ENCODE measurements around the gene LSM14A.

Gene LSM14A

GRCh38 chr19:34189199-34189916, 17.1 kb downstream of the LSM14A start:
- no peaks in the 10 kb centered on the region for H3K27me3 ChIP-seq (ENCODE audit: insufficient read depth, low read depth)
- H3K4me2 ChIP-seq = no peak overlapping the region
- H3K79me2 ChIP-seq (ENCODE audit: insufficient read depth, low read depth) = peaks cover 93% of the 10 kb centered on the region
- H3K9ac ChIP-seq = no peak overlapping the region
- no peak overlapping the region for H3K4me3 ChIP-seq (IDR thresholded peaks at IDR 0.05; ENCODE audit: insufficient read depth, low read depth, low read length)
- no peaks in the 10 kb centered on the region; the same call in 1 of the 2 replicates for H3K36me3 ChIP-seq (ENCODE audit: insufficient read depth)
- peaks cover 78% of the 10 kb centered on the region for H4K20me1 ChIP-seq (ENCODE audit: insufficient read depth)
- TF ChIP-seq CTCF (conservative IDR thresholded peaks at IDR 0.05; ENCODE audit: low read depth, low read length) = no peak
- H3K27ac ChIP-seq = no peak overlapping the region
- H2AFZ ChIP-seq (ENCODE audit: low read depth) = no peak overlapping the region
- H3K4me1 ChIP-seq (ENCODE audit: low read depth, poor library complexity, severe bottlenecking) = peaks cover 30% of the 10 kb centered on the region

GRCh38 chr19:34189917-34190425, 17.7 kb downstream of the LSM14A start:
- Histone ChIP-seq H3K4me3 (IDR thresholded peaks at IDR 0.05; ENCODE audit: insufficient read depth, low read depth, low read length) (no peak overlapping the region), H3K27me3 (ENCODE audit: insufficient read depth, low read depth) (no peaks in the 10 kb centered on the region), H3K79me2 (ENCODE audit: insufficient read depth, low read depth) (peaks cover 87% of the 10 kb centered on the region), H3K4me2 (no peak overlapping the region), H3K9ac (no peak overlapping the region), H3K27ac (no peak overlapping the region), H3K4me1 (ENCODE audit: low read depth, poor library complexity, severe bottlenecking) (peaks cover 24% of the 10 kb centered on the region), H2AFZ (ENCODE audit: low read depth) (no peak overlapping the region), H4K20me1 (ENCODE audit: insufficient read depth) (peaks cover 72% of the 10 kb centered on the region), H3K36me3 (ENCODE audit: insufficient read depth) (no peaks in the 10 kb centered on the region; the same call in 1 of the 2 replicates)
- TF ChIP-seq CTCF (conservative IDR thresholded peaks at IDR 0.05; ENCODE audit: low read depth, low read length) = no peak

GRCh38 chr19:34191355-34191962, 19.2 kb downstream of the LSM14A start:
- no peak for TF ChIP-seq CTCF (conservative IDR thresholded peaks at IDR 0.05; ENCODE audit: low read depth, low read length)
- H4K20me1 ChIP-seq (ENCODE audit: insufficient read depth) = peaks cover 57% of the 10 kb centered on the region

GRCh38 chr19:34193439-34193838, 21.1 kb downstream of the LSM14A start:
- Histone ChIP-seq H3K4me1 (ENCODE audit: low read depth, poor library complexity, severe bottlenecking) (peaks cover 15% of the 10 kb centered on the region), H4K20me1 (ENCODE audit: insufficient read depth) (peaks cover 42% of the 10 kb centered on the region), H3K4me2 (no peak overlapping the region), H3K36me3 (ENCODE audit: insufficient read depth) (peaks cover 11% of the 10 kb centered on the region; the same call in 1 of the 2 replicates), H2AFZ (ENCODE audit: low read depth) (no peak overlapping the region), H3K27ac (no peak overlapping the region), H3K4me3 (IDR thresholded peaks at IDR 0.05; ENCODE audit: insufficient read depth, low read depth, low read length) (no peak overlapping the region), H3K9ac (no peak overlapping the region), H3K79me2 (ENCODE audit: insufficient read depth, low read depth) (peaks cover 60% of the 10 kb centered on the region), H3K27me3 (ENCODE audit: insufficient read depth, low read depth) (no peaks in the 10 kb centered on the region)
- TF ChIP-seq CTCF (conservative IDR thresholded peaks at IDR 0.05; ENCODE audit: low read depth, low read length) = no peak

More at GRCh38 chr19:34191355-34191962, 19.2 kb downstream of the LSM14A start:
- Histone ChIP-seq H3K4me1 (ENCODE audit: low read depth, poor library complexity, severe bottlenecking) (peaks cover 15% of the 10 kb centered on the region), H3K27me3 (ENCODE audit: insufficient read depth, low read depth) (no peaks in the 10 kb centered on the region), H3K4me3 (IDR thresholded peaks at IDR 0.05; ENCODE audit: insufficient read depth, low read depth, low read length) (no peak overlapping the region), H3K4me2 (no peak overlapping the region), H3K36me3 (ENCODE audit: insufficient read depth) (peaks cover 2% of the 10 kb centered on the region; the same call in 1 of the 2 replicates), H2AFZ (ENCODE audit: low read depth) (no peak overlapping the region), H3K27ac (no peak overlapping the region), H3K9ac (no peak overlapping the region), H3K79me2 (ENCODE audit: insufficient read depth, low read depth) (peaks cover 73% of the 10 kb centered on the region)

Data from KMS-11 (cell line).